Sigmoid colon (tissue), 4 donors: ENCODE results near the gene PRXL2C.

Experiments
- CTCF ChIP-seq, 4 experiments: fragments of 450-650 bp in 3 of 4; fragments of 200-600 bp in 1 of 4; IDR thresholded peaks; one replicate each; pipeline ENCODE4 v1.5.1; 2016 to 2019; ENCODE audit warnings: antibody characterized with exemption in 4 of 4, mild to moderate bottlenecking in 3 of 4, moderate library complexity in 2 of 4
- POLR2A ChIP-seq, 2 donors: fragments of 450-650 bp; IDR thresholded peaks; one replicate each; pipeline ENCODE4 v1.6.1; 2016; ENCODE audit warnings: antibody characterized with exemption in 2 of 2, mild to moderate bottlenecking in 2 of 2, moderate library complexity in 2 of 2
- POLR2AphosphoS5 ChIP-seq, 4 donors: sonication (generic); formaldehyde crosslinking; IDR thresholded peaks; one replicate each; pipeline ENCODE4 v1.6.1; 2017; ENCODE audit warnings: antibody characterized with exemption in 4 of 4

GRCh38 chr9:96619124-96619465 lies 36.0 kb downstream of the PRXL2C start:
- TF ChIP-seq CTCF (IDR thresholded peaks at IDR 0.05) (no peak), POLR2A (IDR thresholded peaks at IDR 0.05) (no peak), POLR2AphosphoS5 (IDR thresholded peaks at IDR 0.05) (no peak)
